A549 (cell line): ENCODE results near the gene SLAMF1. TPM values are rescaled to one million over a fixed set of nuclear protein-coding genes. Genes with fewer than 3 reads are reported as not detected.

ENCODE experiments used
- ATAC-seq, 2 experiments: fragments of 200-7000 bp in 1 of 2; fragments of >200 bp in 1 of 2; cut with Nextera tagmentation in 1 of 2; cut with Tn5 transposase in 1 of 2; 3 replicates each; pipeline versions ENCODE4 v1.8.0 to v1.9.1; 2018 to 2020; ENCODE audit warnings: mild to moderate bottlenecking in 1 of 2, moderate library complexity in 1 of 2
- CTCF ChIA-PET: fragments of 300-600 bp; sonication (Branson Sonifier 250); formaldehyde crosslinking; extraction: SDS; loops from one replicate; lab custom pipeline; 2021; ENCODE audit warnings: antibody characterized with exemption, inconsistent platforms; lab: Yijun Ruan, JAX
- POLR2A ChIA-PET: fragments of 350-600 bp; formaldehyde crosslinking; extraction: SDS; loops from one replicate; lab custom pipeline; 2021; ENCODE audit warnings: antibody characterized with exemption, inconsistent platforms; lab: Yijun Ruan, JAX
- DNase-seq, 2 experiments: peaks; one replicate each; pipeline versions ENCODE4 v3.0.0 to v3.0.0-alpha.2; 2011 to 2016; ENCODE audit warnings: low read depth in 1 of 2, low spot score in 1 of 2
- FAIRE-seq: peaks from 2 replicates; lab custom pipeline; 2011; peaks lifted over from hg19 to GRCh38; lab: Jason Lieb, UNC
- H3K27ac ChIP-seq, 2 experiments: fragments of >200 bp; sonication (Bioruptor Twin); formaldehyde crosslinking; 3 replicates each; pipeline ENCODE4 v1.5.1; 2016 to 2017
- H3K4me1 ChIP-seq: fragments of >200 bp; sonication (Bioruptor Twin); formaldehyde crosslinking; 3 replicates; pipeline ENCODE4 v1.6.1; 2016
- H3K4me2 ChIP-seq: fragments of >200 bp; sonication (Bioruptor Twin); formaldehyde crosslinking; 3 replicates; pipeline ENCODE4 v1.6.1; 2016
- H3K4me3 ChIP-seq: fragments of >200 bp; sonication (Bioruptor Twin); formaldehyde crosslinking; 3 replicates; pipeline ENCODE4 v1.5.1; 2016
- H3K9me3 ChIP-seq: fragments of >200 bp; sonication (Bioruptor Twin); formaldehyde crosslinking; 3 replicates; pipeline ENCODE4 v1.6.1; 2016
- BCL3 ChIP-seq: fragments of >200 bp; sonication (Bioruptor Twin); formaldehyde crosslinking; IDR thresholded peaks from 3 replicates; pipeline ENCODE4 v1.6.1; 2016
- BHLHE40 ChIP-seq: IDR thresholded peaks from 2 replicates; pipeline ENCODE4 v1.6.1; 2012; ENCODE audit warnings: low read depth, low read length, inconsistent platforms
- CBX2 ChIP-seq: fragments of 200-600 bp; sonication (generic); IDR thresholded peaks from 2 replicates; pipeline ENCODE4 v1.6.1; 2016; ENCODE audit warnings: low read depth, mild to moderate bottlenecking, borderline replicate concordance
- FOSL2 ChIP-seq, 2 experiments: fragments of 450-650 bp in 1 of 2; fragments of >200 bp in 1 of 2; sonication (Bioruptor Twin) in 1 of 2; formaldehyde crosslinking; IDR thresholded peaks; 2 replicates each; pipeline versions ENCODE4 v1.5.0 to v1.6.1; 2016 to 2020; ENCODE audit warnings: mild to moderate bottlenecking in 1 of 2, moderate library complexity in 1 of 2
- GATA3 ChIP-seq: IDR thresholded peaks from 2 replicates; pipeline ENCODE4 v1.6.1; 2012; ENCODE audit warnings: borderline replicate concordance
- HOXA7 ChIP-seq: fragments of 250-450 bp; sonication (Bioruptor Pico); IDR thresholded peaks from 2 replicates; pipeline ENCODE4 v1.5.0; 2020; ENCODE audit warnings: mild to moderate bottlenecking, moderate library complexity
- HOXB13 ChIP-seq: fragments of 250-450 bp; sonication (Bioruptor Pico); IDR thresholded peaks from 2 replicates; pipeline ENCODE4 v1.5.0; 2020; ENCODE audit warnings: low read depth, mild to moderate bottlenecking, moderate library complexity
- HOXB5 ChIP-seq: fragments of 250-450 bp; sonication (Bioruptor Pico); IDR thresholded peaks from 2 replicates; pipeline ENCODE4 v1.5.0; 2020; ENCODE audit warnings: mild to moderate bottlenecking, moderate library complexity
- JUN ChIP-seq, 2 experiments: fragments of >200 bp; sonication (Bioruptor Twin); formaldehyde crosslinking; IDR thresholded peaks; 2 replicates in 1 of 2; 3 replicates in 1 of 2; pipeline ENCODE4 v1.6.1; 2016 to 2017
- JUNB ChIP-seq: fragments of >200 bp; sonication (Bioruptor Twin); formaldehyde crosslinking; IDR thresholded peaks from 2 replicates; pipeline ENCODE4 v1.6.1; 2016
- MAZ ChIP-seq: fragments of 150-350 bp; IDR thresholded peaks from 2 replicates; pipeline ENCODE4 v1.6.1; 2014; ENCODE audit warnings: antibody characterized with exemption, low read depth, low read length, borderline replicate concordance
- POLR2AphosphoS2 ChIP-seq: conservative IDR thresholded peaks from 2 replicates; pipeline ENCODE4 v1.6.1; 2012; ENCODE audit warnings: low read length, improper control_type of control experiment, inconsistent platforms
- REST ChIP-seq: fragments of 200-600 bp; sonication (generic); IDR thresholded peaks from 2 replicates; pipeline ENCODE4 v1.6.1; 2016; ENCODE audit warnings: antibody characterized with exemption, mild to moderate bottlenecking, moderate library complexity
- RFX5 ChIP-seq: fragments of 450-650 bp; IDR thresholded peaks from 2 replicates; pipeline ENCODE4 v1.7.1; 2014; ENCODE audit warnings: antibody characterized with exemption, mild to moderate bottlenecking, moderate library complexity
- RNF2 ChIP-seq: fragments of 200-600 bp; sonication (generic); IDR thresholded peaks from 2 replicates; pipeline ENCODE4 v1.6.1; 2016; ENCODE audit warnings: low read depth, mild to moderate bottlenecking, antibody characterized with exemption, moderate library complexity, borderline replicate concordance
- SMC3 ChIP-seq: fragments of >200 bp; sonication (Bioruptor Twin); formaldehyde crosslinking; IDR thresholded peaks from 3 replicates; pipeline ENCODE4 v1.6.1; 2018; ENCODE audit warnings: inconsistent platforms
- USF2 ChIP-seq: fragments of 450-650 bp; IDR thresholded peaks from 2 replicates; pipeline ENCODE4 v1.6.1; 2014; ENCODE audit warnings: antibody characterized with exemption
- ZFP36 ChIP-seq: fragments of 450-650 bp; IDR thresholded peaks from 2 replicates; pipeline ENCODE4 v1.6.1; 2014; ENCODE audit warnings: borderline replicate concordance; ENCODE audit not compliant: partially characterized antibody
- WGBS: methylation state at CpG from one replicate; pipeline ENCODE4 v1.1.6; 2017; ENCODE audit errors: missing lambda C conversion rate; 5-methylcytosine and 5-hydroxymethylcytosine counted together
- polyA plus RNA-seq, 4 experiments: library from polyadenylated mRNA; depleted of rRNA in 3 of 4; stranded (reverse); fragments of >200 nt; fragmentation: RNase III in 1 of 4; extraction: RNeasy Plus Mini Kit Qiagen cat#74134 plus additional on column Dnase treatment in 1 of 4; gene quantifications; 2 replicates in 3 of 4; 3 replicates in 1 of 4; pipeline ENCODE4 v1.2.3, GENCODE V29; 2011 to 2017

The SLAMF1 gene
- polyA plus RNA-seq, 2 of the 4 experiments (the other 2 are of a cell fraction) = not detected

DNA sequence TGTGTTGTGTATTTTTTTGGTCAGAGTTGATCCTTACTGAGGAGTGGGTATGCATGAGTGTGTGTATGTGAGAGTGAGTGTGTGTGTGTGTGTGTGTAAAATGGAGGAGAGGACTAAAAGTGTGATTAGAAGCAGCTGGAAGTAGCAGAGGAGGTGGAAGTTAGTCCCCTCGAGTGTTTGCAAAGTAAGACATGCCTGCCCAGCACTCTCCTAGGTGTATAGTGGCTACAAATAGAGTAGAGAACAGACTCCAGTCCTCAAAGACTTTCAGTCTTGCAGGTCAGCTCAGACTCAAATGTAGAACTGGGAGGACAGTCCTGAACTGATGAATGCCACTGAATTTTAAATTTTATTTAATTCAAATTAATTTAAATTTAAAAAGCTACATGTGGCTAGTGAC is 28.5 kb downstream of the SLAMF1 start:
- 4% methylated on average over 1 of the region's 1 CpG for WGBS
- H3K4me3 ChIP-seq = no peak overlapping the region
- no peak for ATAC-seq
- no peaks in the 10 kb centered on the region for H3K4me1 ChIP-seq
- POLR2A ChIA-PET = no interaction called here
- TF ChIP-seq JUNB (no peak), HOXB13 (CRISPR knock-in tag) (no peak), SMC3 (no peak), BCL3 (no peak), GATA3 (no peak), POLR2AphosphoS2 (no peak), REST (no peak), ZFP36 (no peak), CBX2 (no peak), FOSL2 (IDR thresholded peaks at IDR 0.05) (no peak), FOSL2 (CRISPR knock-in tag; IDR thresholded peaks at IDR 0.05) (no peak), RNF2 (no peak), MAZ (no peak), HOXA7 (no peak), USF2 (no peak)
- TF ChIP-seq, all 56 proteins: peak for 0
- Histone ChIP-seq H3K27ac (no peak overlapping the region), H3K4me2 (no peak overlapping the region), H3K9me3 (no peaks in the 10 kb centered on the region; the same call in 2 of the 3 replicates)
- FAIRE-seq (no peak), DNase-seq (no peak)
- CTCF ChIA-PET = interaction anchor here (0.7 to 1.5 kb wide), 4 partner anchors 11 to 137 kb away, joined by 3 to 4 read pairs (median 4); no protein-coding TSS in a partner anchor

GRCh38 chr1:160615660-160616059 is 31.2 kb downstream of the SLAMF1 start:
- Histone ChIP-seq H3K4me1 (no peaks in the 10 kb centered on the region), H3K9me3 (no peaks in the 10 kb centered on the region; the same call in 2 of the 3 replicates), H3K27ac (no peak overlapping the region), H3K4me2 (no peak overlapping the region), H3K4me3 (no peak overlapping the region)
- no peak for TF ChIP-seq HOXB13 (CRISPR knock-in tag)
- no peak for TF ChIP-seq SMC3
- TF ChIP-seq BHLHE40 = no peak
- TF ChIP-seq HOXB5 = no peak
- TF ChIP-seq FOSL2 (IDR thresholded peaks at IDR 0.05) = no peak
- TF ChIP-seq FOSL2 (CRISPR knock-in tag; IDR thresholded peaks at IDR 0.05) = no peak
- no peak for TF ChIP-seq JUN (IDR thresholded peaks at IDR 0.05)
- no peak for TF ChIP-seq RFX5
- ChIA-PET CTCF (interaction anchor here (1.0 to 1.1 kb wide), 2 partner anchors 60 to 238 kb away, joined by 3 read pairs; no protein-coding TSS in a partner anchor), POLR2A (no interaction called here)
- DNase-seq (no peak), ATAC-seq (no peak), FAIRE-seq (no peak)
- 17% methylated on average over 2 of the region's 2 CpGs for WGBS
